Right lobe of liver (tissue), 4 donors: ENCODE measurements around the gene ALDH1L2.

Experiments
- POLR2A ChIP-seq: fragments of 450-650 bp; IDR thresholded peaks from one replicate; pipeline ENCODE4 v1.6.1; 2017; ENCODE audit warnings: antibody characterized with exemption, mild to moderate bottlenecking
- TF ChIP-seq, protein P1 (sequence below), 4 donors: fragments of 200-600 bp in 3 of 4; fragments of 450-650 bp in 1 of 4; IDR thresholded peaks; one replicate each; pipeline versions ENCODE4 v1.5.1 to v1.8.0; 2016 to 2022; ENCODE audit warnings: antibody characterized with exemption in 4 of 4, mild to moderate bottlenecking in 2 of 4
- donor health status: DM: no; HTN: no; CAD: no.
- donor health status: DM: no; HTN: no; CAD: no.
- donor health status: DM: no; HTN: yes; CAD: no.

GRCh38 chr12:104994336-104994735 lies 89.9 kb downstream of the ALDH1L2 start:
- TF ChIP-seq, protein P1, sequence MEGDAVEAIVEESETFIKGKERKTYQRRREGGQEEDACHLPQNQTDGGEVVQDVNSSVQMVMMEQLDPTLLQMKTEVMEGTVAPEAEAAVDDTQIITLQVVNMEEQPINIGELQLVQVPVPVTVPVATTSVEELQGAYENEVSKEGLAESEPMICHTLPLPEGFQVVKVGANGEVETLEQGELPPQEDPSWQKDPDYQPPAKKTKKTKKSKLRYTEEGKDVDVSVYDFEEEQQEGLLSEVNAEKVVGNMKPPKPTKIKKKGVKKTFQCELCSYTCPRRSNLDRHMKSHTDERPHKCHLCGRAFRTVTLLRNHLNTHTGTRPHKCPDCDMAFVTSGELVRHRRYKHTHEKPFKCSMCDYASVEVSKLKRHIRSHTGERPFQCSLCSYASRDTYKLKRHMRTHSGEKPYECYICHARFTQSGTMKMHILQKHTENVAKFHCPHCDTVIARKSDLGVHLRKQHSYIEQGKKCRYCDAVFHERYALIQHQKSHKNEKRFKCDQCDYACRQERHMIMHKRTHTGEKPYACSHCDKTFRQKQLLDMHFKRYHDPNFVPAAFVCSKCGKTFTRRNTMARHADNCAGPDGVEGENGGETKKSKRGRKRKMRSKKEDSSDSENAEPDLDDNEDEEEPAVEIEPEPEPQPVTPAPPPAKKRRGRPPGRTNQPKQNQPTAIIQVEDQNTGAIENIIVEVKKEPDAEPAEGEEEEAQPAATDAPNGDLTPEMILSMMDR (IDR thresholded peaks at IDR 0.05): no peak
- no peak for TF ChIP-seq POLR2A
